ENCODE data around the gene CXorf66.

DNA sequence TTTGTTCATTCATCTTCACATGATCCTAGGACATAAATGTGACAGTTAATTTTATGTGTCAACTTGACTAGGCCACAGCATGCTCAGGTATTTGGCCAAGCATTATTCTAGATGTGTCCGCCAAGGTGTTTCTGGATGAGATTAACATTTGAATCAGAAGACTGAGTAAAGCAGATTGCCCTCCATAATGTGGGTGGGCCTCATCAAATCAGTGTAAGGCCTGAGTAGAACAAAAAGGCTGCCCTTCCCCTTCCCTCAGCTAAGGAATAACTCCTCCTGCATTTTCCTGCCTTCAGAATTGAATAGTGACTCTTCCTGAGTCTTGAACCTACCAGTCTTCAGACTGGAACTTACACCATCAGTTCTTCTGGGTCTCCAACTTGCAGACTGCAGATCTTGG lies 50.9 kb downstream of the CXorf66 start:
- TF ChIP-seq, protein P1, sequence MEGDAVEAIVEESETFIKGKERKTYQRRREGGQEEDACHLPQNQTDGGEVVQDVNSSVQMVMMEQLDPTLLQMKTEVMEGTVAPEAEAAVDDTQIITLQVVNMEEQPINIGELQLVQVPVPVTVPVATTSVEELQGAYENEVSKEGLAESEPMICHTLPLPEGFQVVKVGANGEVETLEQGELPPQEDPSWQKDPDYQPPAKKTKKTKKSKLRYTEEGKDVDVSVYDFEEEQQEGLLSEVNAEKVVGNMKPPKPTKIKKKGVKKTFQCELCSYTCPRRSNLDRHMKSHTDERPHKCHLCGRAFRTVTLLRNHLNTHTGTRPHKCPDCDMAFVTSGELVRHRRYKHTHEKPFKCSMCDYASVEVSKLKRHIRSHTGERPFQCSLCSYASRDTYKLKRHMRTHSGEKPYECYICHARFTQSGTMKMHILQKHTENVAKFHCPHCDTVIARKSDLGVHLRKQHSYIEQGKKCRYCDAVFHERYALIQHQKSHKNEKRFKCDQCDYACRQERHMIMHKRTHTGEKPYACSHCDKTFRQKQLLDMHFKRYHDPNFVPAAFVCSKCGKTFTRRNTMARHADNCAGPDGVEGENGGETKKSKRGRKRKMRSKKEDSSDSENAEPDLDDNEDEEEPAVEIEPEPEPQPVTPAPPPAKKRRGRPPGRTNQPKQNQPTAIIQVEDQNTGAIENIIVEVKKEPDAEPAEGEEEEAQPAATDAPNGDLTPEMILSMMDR (IDR thresholded peaks at IDR 0.05) = no peak
- TF ChIP-seq POLR2A (IDR thresholded peaks at IDR 0.05) = no peak

All from uterus (tissue), 2 donors.